ENCODE results near the gene PIGU. TPM values are rescaled to one million over a fixed set of nuclear protein-coding genes. Genes with fewer than 3 reads are reported as not detected.

PIGU gene
- total RNA-seq, 2 experiments from 2014 or later = 24.8 to 26.4 TPM

DNA sequence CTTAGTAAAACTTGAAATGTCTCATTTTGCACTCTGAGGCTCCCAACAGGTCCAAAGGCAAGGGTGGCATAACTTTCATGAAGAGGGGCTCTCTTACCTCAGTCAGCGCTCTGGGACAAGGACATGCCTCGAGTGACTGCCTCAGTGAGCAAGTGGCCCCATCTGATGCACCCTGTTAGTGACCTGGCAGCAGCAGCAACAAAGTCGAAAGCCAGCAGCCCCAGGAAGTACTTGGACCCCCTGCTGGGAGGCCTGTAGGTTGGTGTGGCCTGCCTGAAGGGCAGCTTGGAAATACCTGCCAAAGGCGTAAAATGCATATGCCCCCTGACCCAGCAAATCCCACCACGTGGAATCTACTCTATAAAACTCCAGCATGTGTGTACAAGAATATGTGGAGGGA is 105.1 kb downstream of the PIGU start:
- POLR2A ChIA-PET = interaction anchor here (0.5 kb wide), 1 partner anchor 10 kb away, joined by 3 read pairs; no protein-coding TSS in a partner anchor
- CTCF ChIA-PET = interaction anchor here (1.4 to 1.6 kb wide), 2 partner anchors 9 to 197 kb away, joined by 3 to 5 read pairs; no protein-coding TSS in a partner anchor

DNA sequence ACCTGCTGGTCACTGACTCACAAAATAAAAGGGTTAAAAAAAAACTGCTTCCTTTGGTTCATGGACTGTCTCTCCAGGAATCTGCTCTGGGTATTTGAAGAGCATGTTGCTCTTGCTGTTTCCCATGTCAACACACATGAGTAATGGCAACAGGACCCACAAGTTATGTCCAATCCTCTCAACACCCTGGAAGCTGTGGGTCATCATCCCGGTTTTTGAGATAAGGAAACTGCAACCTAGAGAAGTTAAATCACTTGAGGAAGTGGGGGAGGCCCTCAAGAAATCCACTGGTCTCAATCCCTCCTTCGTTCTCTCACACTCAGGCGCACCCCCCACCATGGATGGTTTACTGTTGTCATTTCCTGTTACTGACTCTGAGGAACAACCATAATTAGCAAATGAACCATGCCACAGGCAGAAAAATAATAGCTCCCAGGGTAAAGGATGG is 106.0 kb downstream of the PIGU start:
- CTCF ChIA-PET = interaction anchor here (0.5 to 1.4 kb wide), 2 partner anchors 198 to 525 kb away, joined by 3 read pairs; no protein-coding TSS in a partner anchor
- POLR2A ChIA-PET = interaction anchor here (0.5 kb wide), 1 partner anchor 9 kb away, joined by 3 read pairs; no protein-coding TSS in a partner anchor

DNA sequence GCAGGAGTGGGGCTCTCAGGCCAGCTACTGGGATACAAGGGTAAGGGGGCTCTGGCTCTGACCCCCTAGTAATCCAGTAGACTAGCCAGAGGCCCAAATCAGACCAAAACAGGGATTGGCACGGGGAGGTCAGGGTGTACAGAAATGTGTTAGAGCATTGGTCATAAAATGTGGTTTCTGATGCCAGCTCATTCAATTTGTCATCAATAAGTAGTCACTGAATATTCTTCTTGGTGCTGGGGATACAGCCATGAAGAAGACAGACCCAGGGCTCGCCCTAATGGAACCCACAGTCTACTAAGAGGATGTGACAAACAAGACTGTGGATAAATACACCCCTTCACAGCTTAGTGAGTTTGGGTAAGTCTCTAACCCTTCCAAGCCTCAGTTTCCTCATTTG is 107.3 kb downstream of the PIGU start:
- ChIA-PET POLR2A (no interaction called here), CTCF (no interaction called here)

DNA sequence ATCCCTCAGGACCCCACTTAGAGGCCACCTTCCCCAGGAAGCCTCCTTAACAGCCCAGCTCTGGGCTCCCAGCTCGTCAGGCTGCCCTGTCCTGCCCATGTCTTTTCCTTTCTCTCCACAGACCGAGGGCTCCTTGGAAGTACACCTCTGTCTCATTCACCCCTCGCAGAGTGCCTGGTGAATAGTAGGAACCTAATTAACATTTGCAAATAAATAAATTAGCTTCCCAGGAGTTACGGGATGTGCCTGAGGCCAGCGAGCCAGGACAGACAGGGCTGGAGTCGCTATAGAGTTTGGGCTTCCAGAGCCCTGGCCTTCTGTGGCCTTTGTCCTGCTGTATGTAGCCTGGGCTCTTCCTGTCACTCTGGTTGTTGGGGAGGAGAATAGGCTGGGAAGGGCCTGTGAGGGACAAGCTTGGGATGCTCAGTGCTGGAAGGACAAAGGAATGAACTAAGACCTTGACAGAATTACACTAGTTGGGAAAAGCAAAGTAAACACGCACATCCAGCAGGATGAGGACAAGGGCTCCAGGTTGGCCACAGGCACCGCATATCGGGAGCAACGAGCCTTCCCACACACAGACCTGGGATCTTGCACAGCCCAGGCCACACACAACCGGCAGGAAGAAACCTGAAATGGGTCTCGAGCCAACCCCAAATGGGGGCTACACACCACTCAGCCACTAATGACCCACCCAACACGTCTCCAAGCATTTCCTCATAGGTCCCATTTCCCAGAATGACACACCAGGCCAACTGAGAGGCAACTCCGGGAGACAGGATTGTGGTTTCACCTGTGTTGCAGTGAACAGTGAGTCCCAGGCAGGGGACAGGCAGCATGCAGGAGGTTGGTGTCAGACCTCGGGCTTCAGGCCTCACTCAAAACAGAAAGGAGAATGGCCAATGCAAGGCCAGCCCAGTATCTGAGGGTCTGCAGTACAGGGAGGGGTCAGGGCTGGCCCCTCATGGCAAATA is 108.7 kb downstream of the PIGU start:
- POLR2A ChIA-PET = no interaction called here
- CTCF ChIA-PET = interaction anchor here (0.6 kb wide), 1 partner anchor 31 kb away, joined by 6 read pairs; no protein-coding TSS in a partner anchor

DNA sequence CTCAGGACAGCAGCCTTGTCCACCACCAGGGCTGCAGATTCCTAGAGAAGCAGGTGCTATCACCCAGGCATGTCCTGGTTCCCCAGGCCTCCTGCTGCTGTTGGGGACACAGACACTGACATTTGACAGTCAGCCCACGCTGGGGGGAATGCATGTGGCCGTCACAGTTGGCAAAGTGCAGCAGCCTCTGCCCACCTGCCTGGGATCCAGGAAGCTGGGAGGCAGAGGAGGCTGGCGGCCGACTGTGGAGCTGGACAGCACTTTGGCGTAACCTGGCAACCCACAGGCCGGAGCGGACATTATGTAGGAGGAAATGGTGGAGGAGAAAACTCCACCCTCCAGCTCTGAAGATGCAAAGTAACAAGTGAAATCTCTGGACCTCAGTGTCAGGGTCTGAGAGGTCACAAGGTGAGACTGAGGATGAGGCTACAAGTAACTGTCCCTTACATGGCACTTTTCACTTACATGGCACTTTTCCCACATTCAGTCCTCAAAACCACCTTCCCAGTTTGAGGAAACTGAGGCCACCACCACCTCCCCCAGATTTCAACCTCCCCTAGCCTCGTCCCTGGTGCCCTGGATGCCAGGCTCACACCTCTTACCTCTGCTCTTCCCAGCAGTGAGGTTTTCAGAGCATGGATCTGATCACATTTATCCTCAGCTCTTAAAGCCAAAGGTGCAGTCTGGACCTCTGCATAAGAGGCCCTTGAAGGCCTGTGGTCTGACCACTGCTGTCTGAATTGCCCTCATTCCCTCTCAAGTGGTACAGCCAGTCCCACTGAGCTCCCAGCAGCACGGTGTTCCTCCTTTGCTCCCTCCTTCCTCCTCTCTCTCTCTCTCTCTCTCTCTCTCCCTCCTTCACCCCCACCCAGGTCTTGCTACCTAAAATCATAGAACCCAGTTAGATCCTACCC is 109.7 kb downstream of the PIGU start:
- POLR2A ChIA-PET = no interaction called here
- CTCF ChIA-PET = interaction anchor here (0.6 kb wide), 1 partner anchor 30 kb away, joined by 6 read pairs; no protein-coding TSS in a partner anchor

DNA sequence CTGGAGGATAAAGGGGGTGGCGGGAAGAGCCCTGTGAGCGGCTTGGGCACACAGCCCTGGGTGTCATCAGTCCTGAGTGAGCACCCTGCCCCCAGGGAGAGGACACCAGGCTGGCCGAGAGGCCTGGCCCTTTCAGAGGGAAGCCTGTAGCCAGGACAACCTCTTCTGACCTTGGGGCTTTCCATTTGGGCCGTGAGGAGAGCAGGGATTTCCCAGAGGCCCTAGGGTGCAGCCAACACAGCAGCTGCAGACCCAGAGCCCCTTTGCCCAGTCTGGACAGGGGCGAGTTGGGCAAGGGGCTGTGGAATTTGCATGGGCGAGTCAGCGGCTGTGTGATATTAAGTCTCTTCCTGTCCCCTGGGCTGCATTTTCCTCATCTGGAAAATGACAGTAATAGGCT is 112.1 kb downstream of the PIGU start:
- POLR2A ChIA-PET = no interaction called here
- CTCF ChIA-PET = interaction anchor here (1.1 kb wide), 1 partner anchor 143 kb away, joined by 3 read pairs; no protein-coding TSS in a partner anchor

DNA sequence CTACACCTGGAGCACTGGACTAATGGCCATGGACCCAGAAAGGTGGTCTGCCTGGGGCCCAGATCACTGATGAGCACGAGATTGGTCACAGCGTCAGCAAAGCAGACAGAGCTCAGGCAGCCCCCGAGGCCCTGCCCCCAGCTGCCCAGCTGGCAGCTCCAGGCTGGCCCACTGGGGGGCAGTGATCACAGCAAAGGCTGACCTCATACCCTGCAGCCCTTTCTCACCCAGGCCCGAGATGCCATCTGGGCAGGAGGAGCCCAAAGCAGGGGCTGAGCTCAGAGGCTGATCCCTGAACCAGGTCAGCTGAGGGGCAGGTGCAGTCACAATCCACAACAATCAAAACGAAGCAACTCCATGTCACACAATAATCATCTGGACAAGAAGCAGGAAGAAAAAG is 114.3 kb downstream of the PIGU start:
- POLR2A ChIA-PET = no interaction called here
- CTCF ChIA-PET = interaction anchor here (0.8 to 1.7 kb wide), 4 partner anchors 10 to 251 kb away, joined by 4 to 5 read pairs (median 5); no protein-coding TSS in a partner anchor

DNA sequence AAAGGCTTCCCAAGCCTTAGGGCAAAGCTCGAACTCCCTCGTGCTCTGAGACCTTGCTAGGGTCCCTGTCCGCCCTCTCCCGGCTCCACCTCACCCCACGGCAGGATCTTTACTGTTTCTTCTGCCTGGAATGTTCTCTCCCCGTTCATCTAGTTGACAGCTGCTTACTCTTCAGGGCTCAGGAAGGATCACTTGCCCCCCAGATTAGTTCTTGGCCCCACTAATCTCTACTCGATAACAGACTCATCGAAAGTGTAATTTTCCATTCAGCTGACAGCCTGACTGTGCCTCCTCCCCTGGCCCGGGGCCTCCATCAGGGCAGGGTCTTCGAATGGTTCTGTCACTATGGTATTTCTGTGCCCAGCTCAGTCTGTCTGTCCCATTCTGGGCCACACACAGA is 115.2 kb downstream of the PIGU start:
- ChIA-PET CTCF (interaction anchor here (1.7 kb wide), 1 partner anchor 250 kb away, joined by 5 read pairs; no protein-coding TSS in a partner anchor), POLR2A (interaction anchor here (0.6 kb wide), 1 partner anchor 10 kb away, joined by 3 read pairs; no protein-coding TSS in a partner anchor)

DNA sequence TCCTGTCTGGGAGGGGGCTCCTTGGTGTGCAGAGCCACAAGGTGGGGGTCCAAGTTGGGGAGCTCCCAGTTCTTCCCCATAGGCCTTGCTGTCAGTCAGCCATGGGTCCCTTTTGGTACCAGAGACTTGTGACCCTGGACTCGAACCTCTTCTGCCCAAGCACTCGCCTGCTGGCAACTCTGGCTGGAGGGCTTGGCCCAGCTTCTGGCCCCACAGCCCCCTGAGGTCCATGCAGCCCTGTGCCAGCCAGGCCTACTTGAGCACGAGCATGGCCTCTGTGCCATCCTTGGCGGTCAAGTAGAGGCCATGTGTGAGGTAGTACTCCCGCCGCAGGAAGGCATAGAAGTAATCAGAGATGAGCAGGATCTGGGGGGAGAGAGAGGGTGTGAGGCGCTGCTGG is 116.3 kb downstream of the PIGU start:
- POLR2A ChIA-PET = no interaction called here
- CTCF ChIA-PET = no interaction called here

DNA sequence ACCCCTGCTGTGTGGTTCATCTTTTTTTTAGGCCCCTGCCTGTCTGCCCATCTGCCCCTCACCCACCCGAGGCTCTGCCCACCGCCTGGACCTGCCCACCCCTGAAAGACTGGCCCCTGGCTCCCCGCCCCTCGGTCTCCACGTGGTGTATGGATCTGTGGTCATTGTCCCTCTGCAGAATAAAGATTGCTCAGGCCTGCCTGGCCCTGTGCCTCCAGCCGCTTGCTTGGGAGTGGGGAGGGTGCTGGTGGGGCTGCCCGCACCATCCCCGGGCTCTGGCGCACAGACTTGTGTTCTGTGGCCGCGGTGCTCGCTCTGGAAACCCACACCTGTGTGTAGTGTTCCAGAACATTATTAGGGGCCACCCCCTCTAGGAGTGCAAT is 116.8 kb downstream of the PIGU start:
- ChIA-PET POLR2A (no interaction called here), CTCF (no interaction called here)

DNA sequence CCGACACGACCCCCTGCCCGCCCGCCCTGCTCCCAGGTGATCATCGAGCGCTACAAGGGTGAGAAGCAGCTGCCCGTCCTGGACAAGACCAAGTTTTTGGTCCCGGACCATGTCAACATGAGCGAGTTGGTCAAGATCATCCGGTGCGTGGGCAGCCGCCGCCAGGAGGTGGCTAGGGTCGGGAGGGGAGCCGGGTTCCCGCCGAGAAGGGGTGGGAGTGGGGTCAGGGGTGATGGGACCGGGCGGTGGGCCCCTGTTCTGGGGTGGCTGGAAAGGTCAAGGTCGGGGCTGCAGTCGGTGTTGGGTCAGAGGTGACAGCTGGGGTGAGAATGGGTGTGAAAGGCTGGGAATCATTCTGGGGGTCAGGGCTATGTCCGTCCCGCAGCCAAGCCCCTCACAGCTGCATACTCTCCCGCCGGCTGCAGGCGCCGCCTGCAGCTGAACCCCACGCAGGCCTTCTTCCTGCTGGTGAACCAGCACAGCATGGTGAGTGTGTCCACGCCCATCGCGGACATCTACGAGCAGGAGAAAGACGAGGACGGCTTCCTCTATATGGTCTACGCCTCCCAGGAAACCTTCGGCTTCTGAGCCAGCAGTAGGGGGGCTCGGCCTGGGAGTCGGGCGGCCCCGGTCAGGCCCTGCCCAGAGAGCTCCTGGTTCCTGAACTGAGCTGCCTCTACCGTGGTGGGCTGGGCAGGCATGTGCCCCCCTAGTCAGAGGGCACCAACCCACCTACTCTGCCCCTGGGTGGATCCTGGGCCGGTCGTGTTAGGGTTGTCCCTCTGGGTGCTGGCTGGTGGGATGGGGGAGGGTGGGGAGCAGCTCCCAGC is 117.4 kb downstream of the PIGU start:
- CTCF ChIA-PET = interaction anchor here (1.9 to 2.3 kb wide), 2 partner anchors 28 to 247 kb away, joined by 5 to 8 read pairs; no protein-coding TSS in a partner anchor
- POLR2A ChIA-PET = interaction anchor here (0.9 to 1.6 kb wide), 2 partner anchors 15 to 447 kb away, joined by 3 to 6 read pairs; partner anchors contain the start of gene EIF2S2

DNA sequence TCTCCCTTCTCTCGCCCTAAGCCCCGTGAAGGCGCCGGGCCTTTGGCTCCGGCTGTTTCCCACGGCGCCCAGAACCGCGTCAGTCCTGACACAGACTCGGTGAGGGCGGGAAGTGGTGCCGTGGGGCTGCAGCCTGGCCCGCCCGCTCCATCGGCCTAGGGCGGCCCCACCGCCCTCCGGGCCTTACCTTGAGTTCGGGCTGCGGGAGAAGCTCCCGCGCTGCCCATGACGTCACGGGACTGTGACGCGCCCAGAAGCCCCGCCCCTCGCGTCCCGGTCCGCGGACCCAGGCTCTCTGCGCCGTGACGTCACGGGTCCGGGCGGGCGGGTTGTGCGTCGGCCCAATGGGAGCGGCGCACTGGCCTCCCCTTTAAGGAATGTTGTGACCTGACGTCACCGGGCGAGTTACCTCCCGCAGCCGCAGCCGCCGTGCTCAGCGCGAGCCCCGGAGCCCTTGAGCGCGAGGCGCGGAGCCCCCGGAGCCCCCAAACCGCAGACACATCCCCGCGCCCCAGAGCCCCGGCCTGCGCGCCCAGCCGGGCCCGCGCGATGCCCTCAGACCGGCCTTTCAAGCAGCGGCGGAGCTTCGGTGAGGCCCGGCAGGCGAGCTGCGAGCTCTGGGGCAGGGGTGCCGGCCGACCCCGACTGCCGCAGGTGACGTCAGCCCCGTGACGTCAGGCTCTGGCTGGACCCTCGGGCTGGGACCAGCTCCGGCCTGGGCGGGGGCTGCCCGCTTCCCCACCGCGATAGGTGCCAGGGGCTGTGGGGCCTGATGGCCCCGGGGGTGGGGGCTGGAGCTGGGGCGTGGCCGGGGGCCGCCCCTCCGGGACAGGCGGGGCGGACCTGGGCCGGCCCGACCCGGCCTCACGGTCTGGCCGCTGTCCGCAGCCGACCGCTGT is 118.3 kb downstream of the PIGU start, which contains the start of gene MAP1LC3A:
Gene MAP1LC3A (plus strand): TSS at position 399 of the 899 bp plus-strand sequence. CDS start 151 bp downstream, at position 550.
- CTCF ChIA-PET = interaction anchor here (0.6 to 2.3 kb wide), 4 partner anchors 27 to 246 kb away, joined by 3 to 8 read pairs (median 4); partner anchors contain the start of gene TP53INP2
- POLR2A ChIA-PET = interaction anchor here (0.7 to 1.6 kb wide), 6 partner anchors 14 to 446 kb away, joined by 3 to 6 read pairs (median 3); partner anchors contain the start of gene EIF2S2

DNA sequence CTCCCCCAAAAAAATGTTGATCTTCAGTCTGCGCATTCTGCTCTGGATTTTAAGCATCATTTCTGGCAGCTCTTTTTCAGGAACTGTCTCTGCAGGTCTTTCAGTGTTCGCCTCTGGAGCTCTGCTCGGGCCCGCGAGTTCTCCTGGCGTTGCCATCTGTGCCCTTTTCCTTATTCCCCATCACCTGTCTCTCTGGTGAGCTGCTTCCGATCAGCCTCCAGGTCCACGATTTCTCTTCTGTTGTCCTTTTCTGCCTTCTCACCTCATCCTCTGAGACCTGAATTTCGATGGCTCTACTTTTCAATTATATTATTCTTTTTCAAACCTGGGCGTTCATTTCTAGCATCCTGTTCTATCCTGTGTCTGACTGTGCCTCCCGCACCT is 119.0 kb downstream of the PIGU start:
- ChIA-PET POLR2A (interaction anchor here (0.5 to 1.6 kb wide), 6 partner anchors 14 to 148 kb away, joined by 3 to 7 read pairs (median 4); no protein-coding TSS in a partner anchor), CTCF (interaction anchor here (1.0 to 2.3 kb wide), 3 partner anchors 27 to 246 kb away, joined by 3 to 8 read pairs (median 5); partner anchors contain the start of gene TP53INP2)

DNA sequence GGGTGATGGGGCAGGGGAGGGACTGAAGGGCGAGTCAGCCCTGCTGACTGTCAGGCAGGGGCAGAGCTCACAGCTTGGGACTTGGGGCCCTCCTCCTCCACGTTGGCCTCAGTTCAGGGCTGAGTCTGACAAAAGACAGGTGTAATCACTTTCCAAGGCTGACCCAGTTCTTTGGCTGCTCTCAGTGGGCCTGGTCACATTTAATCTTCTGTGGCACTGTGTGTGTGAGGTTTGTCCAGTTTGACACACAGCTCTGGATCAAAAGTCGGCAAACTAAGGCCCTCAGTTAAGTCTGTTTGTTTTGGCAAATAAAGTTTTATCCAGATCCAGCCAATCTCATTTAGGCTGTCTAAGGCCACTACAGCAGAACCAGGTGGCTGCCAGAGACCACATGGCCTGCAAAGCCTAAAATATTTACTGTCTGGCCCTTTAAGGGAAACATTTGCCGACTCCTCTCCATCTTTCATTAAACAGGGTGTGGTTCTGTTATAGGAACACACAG is 123.5 kb downstream of the PIGU start:
- POLR2A ChIA-PET = no interaction called here
- CTCF ChIA-PET = no interaction called here

DNA sequence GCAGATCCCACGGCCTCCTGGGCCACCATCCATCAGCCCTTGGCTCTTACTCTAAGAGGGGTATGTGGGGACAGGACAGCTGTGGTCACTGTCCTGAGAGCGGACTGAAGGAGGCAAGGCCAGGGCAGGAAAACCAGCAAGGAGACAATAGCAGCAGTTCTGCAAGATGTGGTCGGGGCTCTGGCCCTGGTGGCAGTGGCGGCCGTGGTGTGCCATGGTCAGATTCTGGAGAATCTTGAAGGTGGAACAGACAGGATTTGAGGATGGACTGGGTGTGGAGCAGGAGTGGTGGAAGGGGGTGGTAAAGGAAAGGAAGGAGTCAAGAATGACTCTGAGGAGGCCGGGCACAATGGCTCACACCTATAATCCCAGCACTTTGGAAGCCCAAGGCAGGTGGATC is 124.3 kb downstream of the PIGU start:
- POLR2A ChIA-PET = no interaction called here
- CTCF ChIA-PET = no interaction called here

DNA sequence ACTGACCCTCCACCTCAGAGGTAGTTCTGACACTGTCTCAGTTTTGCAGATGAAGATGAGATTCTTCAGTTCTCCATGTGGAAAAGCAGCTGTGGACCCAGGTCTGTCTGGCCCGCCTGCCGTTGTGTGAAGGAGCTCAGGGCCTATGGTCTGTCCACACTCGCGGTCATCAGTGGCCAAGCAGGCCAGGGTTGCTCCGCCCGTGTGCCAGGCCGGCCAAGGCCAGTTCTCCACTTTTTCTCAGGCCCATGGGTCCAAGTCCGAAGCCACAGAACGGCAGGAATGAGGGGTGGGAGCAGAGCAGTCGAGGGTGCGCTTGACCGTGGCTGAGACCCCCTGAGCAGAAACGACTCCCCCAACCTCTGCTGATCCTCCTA is 127.0 kb downstream of the PIGU start:
- POLR2A ChIA-PET = no interaction called here
- CTCF ChIA-PET = no interaction called here

Measured in activated CD8-positive, alpha-beta memory T cell treated with anti-CD3 and anti-CD28 coated beads for 36 hours (primary cell).